Skeletal muscle satellite cell (primary cell): ENCODE results near the gene HLCS.
A peak's percentile ranks its signal among the peaks of the same experiment; 100 is the strongest.

Source experiments
- H3K27me3 ChIP-seq: 2 replicates; pipeline ENCODE4 v1.7.0; 2013; ENCODE audit warnings: low read length; ENCODE audit not compliant: control insufficient read depth, insufficient read depth
- H3K36me3 ChIP-seq: 2 replicates; pipeline ENCODE4 v1.7.0; 2013; ENCODE audit warnings: mild to moderate bottlenecking, control low read depth, low read length; ENCODE audit not compliant: insufficient read depth
- H3K4me1 ChIP-seq: 2 replicates; pipeline ENCODE4 v1.7.0; 2013; ENCODE audit warnings: low read length; ENCODE audit not compliant: control insufficient read depth, insufficient read depth
- H3K4me2 ChIP-seq: 2 replicates; pipeline ENCODE4 v1.7.0; 2013; ENCODE audit warnings: mild to moderate bottlenecking, low read length
- H3K4me3 ChIP-seq: 2 replicates; pipeline ENCODE4 v1.7.0; 2013; ENCODE audit warnings: low read length
- H3K9ac ChIP-seq: 2 replicates; pipeline ENCODE4 v1.7.0; 2013; ENCODE audit warnings: mild to moderate bottlenecking, low read depth, low read length, moderate library complexity
- H3K9me3 ChIP-seq: replicated peaks from 2 replicates; pipeline ENCODE4 v1.7.0; 2013; ENCODE audit warnings: mild to moderate bottlenecking, control low read depth, low read length

Gene HLCS

DNA sequence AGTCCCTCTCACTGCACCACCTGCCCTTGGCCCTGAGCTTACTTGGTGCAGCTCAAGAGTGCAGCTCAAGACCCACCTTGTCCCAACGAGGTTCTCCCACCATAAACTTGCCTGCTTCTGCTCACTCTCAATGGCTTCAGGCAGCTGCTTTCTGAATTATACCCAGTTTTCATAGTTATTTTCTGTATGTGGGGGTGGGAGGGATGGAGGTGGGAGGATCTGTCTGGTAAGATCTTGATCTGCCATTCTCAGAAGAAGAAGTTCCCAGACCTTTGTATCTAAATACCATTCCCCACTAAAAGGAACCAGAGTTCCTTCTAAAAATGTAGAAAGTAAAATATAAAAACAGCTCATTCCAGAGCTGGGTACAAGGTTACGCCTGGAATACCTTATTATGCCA, 156.0 kb downstream of the HLCS start:
- Histone ChIP-seq H3K9ac (no peak overlapping the region), H3K36me3 (no peaks in the 10 kb centered on the region), H3K27me3 (no peaks in the 10 kb centered on the region), H3K4me3 (no peak overlapping the region), H3K9me3 (no peaks in the 10 kb centered on the region), H3K4me1 (peaks cover 9% of the 10 kb centered on the region), H3K4me2 (no peak overlapping the region)

DNA sequence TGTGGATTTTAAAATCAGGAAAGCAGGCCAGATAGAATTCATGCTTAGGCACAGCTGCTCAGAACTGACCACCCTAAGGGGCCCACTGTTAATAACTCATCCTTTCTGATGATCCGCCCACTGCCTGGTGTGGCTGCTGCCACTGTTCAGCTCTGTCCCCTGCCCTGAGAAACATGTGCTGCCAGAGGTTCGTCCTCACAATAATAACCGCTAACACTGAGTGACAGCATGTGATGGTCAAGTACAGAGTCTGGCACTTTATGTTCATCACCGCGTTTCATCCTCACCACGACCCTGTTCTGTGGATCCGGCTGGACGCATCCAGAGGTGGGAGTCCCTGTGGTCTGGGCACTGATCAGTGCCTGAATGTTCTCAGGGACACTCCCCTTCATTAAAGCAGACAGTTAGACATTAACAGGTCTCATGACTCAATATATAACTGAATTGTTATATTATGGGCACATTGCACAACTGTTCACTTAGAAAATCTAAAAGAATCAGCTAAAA, 159.0 kb downstream of the HLCS start:
- Histone ChIP-seq H3K4me3 (no peak overlapping the region), H3K9ac (no peak overlapping the region), H3K4me2 (no peak overlapping the region), H3K4me1 (peaks cover 9% of the 10 kb centered on the region), H3K9me3 (no peaks in the 10 kb centered on the region), H3K36me3 (no peaks in the 10 kb centered on the region), H3K27me3 (no peaks in the 10 kb centered on the region)

DNA sequence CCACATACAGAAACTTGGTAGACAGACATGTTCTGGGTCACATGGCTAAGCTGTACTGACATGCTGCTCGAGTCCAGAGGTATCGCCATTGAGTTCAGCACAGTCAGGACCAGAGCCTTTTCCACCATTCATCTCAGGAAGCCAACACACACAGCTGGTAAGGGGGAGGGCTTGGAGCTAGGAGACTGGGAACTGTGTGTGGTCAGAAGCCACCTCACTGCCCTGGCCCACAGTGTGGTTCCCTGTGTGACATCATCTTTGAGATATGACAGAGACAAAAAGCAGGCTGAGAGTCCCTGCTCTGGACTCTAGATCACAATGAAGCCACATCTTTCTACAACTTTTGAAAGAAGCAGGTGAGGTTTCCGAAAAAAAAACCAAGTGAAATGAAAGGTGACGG, 160.4 kb downstream of the HLCS start:
- H3K4me1 ChIP-seq = peaks cover 9% of the 10 kb centered on the region
- no peaks in the 10 kb centered on the region for H3K27me3 ChIP-seq
- H3K9ac ChIP-seq = no peak overlapping the region
- H3K4me2 ChIP-seq = no peak overlapping the region
- H3K4me3 ChIP-seq = no peak overlapping the region
- no peaks in the 10 kb centered on the region for H3K36me3 ChIP-seq
- no peaks in the 10 kb centered on the region for H3K9me3 ChIP-seq

DNA sequence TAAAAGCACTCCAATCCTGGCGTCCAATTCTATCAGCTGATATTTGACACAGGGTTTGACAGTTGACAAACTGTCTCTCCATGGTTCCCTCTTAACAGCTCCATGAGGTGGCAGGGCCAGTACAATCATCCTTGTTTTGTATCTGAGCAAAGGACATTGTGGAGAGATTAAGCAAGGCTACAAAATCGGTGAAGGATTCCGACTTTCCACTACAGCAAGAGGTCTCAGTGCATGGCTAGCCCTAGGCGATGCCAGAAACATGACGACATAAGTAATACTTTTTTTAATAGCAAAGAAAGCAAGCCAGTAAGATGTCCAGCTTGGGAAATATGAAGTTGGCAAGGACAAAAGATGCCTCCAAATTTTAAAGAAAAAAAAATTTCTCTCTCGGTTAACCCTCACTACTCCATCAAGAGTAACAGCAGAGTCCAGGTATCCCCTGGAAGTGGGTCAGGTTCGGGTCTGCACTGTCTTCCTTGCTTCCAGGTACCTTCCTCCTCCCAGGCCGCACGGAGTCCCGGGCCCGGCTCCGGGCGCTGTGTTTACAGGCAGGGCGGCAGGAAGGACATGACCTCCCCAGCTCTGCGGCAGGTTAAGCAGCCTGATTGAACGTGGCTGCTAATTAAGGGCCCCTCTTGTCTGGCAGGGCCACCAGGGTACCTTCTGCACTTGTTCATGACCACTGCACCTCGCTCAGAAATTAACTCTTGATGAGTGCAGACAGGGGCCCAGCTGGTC, 161.4 kb downstream of the HLCS start:
- H3K4me1 ChIP-seq = peaks cover 9% of the 10 kb centered on the region

DNA sequence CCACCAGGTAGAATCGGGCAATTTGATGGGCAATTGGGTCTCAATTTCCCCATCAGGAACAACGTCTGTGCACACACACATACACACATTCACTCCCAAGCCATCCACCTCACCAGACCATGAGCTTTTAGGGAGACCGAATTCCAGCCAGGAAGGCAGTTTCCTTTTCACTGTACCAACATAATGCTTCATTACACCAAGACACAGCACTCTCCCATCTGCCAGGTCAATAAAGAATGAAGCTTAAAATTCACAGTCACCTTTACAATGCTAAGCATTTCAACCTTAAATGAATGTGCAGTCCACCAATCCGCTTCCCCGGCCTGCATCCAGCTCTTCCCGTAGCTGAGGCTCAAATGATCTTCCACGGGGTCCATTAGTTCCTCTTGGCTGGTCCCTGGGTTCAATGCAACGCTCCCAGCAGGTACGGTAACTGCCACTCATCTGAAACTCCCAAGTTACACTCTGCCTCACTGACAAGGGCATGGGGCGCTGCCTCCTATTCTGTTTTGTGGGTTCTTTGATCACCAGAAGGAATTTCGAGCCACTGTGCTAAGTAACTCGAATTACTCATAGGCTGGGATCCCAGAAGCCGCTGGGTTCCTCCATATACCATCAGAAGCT, 162.5 kb downstream of the HLCS start:
- Histone ChIP-seq H3K4me1 (peaks cover 9% of the 10 kb centered on the region), H3K4me2 (no peak overlapping the region), H3K9me3 (no peaks in the 10 kb centered on the region), H3K27me3 (no peaks in the 10 kb centered on the region), H3K36me3 (no peaks in the 10 kb centered on the region), H3K9ac (no peak overlapping the region), H3K4me3 (no peak overlapping the region)

More for the DNA sequence above, 161.4 kb downstream of the HLCS start:
- H3K9ac ChIP-seq = no peak overlapping the region
- H3K4me2 ChIP-seq = no peak overlapping the region
- no peak overlapping the region for H3K4me3 ChIP-seq
- H3K9me3 ChIP-seq = no peaks in the 10 kb centered on the region
- H3K27me3 ChIP-seq = no peaks in the 10 kb centered on the region
- H3K36me3 ChIP-seq = no peaks in the 10 kb centered on the region

DNA sequence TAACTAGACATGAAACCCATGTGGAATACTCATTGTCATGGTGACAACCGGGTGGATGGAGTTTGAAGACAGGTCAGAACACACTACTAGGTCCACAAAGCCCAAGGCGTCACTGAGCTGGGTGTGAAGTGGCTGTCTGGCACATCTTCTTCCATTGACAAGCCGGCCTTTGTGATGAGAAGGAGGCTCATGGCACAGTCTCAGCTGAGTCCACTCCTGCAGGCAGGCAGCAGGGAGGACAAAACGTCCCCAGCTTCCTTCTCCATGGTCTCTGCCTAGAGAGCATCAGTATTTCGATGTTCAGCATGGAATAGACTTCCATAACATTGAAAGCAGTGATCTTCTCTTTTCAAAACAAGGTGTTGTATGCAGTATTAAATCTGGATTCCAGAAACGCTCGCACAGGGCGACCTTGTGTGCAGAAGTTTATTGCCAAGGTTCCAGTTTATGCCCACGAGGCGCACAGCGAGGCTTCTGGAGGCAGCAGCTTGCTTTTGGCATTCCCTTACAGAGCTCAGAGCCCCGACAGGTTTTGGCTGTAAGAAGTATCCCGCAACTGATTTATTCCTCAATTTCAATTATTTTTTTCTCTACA, 163.3 kb downstream of the HLCS start:
- no peaks in the 10 kb centered on the region for H3K27me3 ChIP-seq
- no peak overlapping the region for H3K9ac ChIP-seq
- H3K9me3 ChIP-seq = no peaks in the 10 kb centered on the region
- no peak overlapping the region for H3K4me3 ChIP-seq
- H3K4me2 ChIP-seq = no peak overlapping the region
- H3K4me1 ChIP-seq = peaks cover 9% of the 10 kb centered on the region
- no peaks in the 10 kb centered on the region for H3K36me3 ChIP-seq

DNA sequence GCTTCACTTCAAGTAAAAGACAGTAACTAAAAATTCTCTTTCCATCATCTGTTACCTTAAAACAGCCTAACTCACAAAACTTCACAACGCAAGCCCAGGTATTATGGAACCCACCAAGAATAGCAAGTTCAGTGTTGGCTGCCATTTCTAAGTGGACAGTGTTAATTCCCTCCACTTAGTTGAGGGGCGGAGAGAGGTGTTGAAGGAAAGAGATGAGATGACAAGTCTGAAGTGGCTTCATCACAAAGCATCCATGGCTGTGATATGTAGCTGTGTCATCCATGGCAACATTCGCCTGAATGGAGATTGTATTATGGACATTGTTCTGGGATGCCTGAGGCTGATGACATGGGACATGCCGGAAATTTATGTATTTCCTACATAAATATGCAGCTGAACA, 165.7 kb downstream of the HLCS start:
- peaks cover 6% of the 10 kb centered on the region for H3K9me3 ChIP-seq
- H3K27me3 ChIP-seq = no peaks in the 10 kb centered on the region
- H3K36me3 ChIP-seq = no peaks in the 10 kb centered on the region
- no peak overlapping the region for H3K4me3 ChIP-seq
- no peak overlapping the region for H3K9ac ChIP-seq
- no peak overlapping the region for H3K4me2 ChIP-seq
- no peaks in the 10 kb centered on the region for H3K4me1 ChIP-seq

DNA sequence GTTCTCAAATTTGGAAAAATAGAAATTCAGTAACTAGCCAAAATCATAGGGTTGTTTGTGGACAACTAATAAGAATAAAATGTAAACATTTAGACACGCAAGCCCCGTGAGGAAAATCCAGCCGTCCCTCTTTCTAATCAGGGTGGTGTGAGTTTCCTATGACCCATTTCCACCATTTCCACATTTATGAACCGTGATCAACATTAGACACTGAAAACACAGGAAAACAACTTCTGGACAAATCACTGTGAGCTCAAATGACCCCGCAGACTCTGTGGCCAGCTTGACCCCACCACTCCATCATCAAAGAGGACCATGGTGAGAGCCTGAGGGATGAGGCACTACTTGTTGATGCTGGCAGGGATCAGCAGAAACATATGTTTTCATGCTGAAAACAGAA, 166.6 kb downstream of the HLCS start:
- no peaks in the 10 kb centered on the region for H3K36me3 ChIP-seq
- H3K4me2 ChIP-seq = no peak overlapping the region
- peaks cover 6% of the 10 kb centered on the region for H3K9me3 ChIP-seq
- H3K4me1 ChIP-seq = no peaks in the 10 kb centered on the region
- H3K9ac ChIP-seq = no peak overlapping the region
- H3K27me3 ChIP-seq = no peaks in the 10 kb centered on the region
- H3K4me3 ChIP-seq = no peak overlapping the region

DNA sequence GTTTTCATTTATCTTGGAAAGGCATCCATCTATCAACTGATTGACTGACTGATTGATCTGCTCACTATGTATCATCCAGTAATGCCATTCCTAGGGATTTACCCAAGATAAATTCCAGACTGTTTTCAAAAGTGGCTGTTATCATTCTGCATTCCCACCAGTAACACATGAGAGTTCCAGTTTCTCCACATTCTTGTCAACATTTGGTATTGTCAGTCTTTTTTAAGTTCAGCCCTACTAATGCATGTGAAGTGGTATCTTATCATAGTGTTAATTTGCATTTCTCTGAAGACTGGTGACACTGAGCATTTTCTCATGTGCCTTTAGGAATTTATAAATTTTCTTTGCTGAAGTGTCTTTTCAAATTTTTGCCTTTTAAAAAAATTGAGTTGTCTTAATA, 168.0 kb downstream of the HLCS start:
- Histone ChIP-seq H3K9ac (no peak overlapping the region), H3K4me1 (no peaks in the 10 kb centered on the region), H3K9me3 (peaks cover 6% of the 10 kb centered on the region), H3K4me2 (no peak overlapping the region), H3K36me3 (no peaks in the 10 kb centered on the region), H3K27me3 (no peaks in the 10 kb centered on the region), H3K4me3 (no peak overlapping the region)

DNA sequence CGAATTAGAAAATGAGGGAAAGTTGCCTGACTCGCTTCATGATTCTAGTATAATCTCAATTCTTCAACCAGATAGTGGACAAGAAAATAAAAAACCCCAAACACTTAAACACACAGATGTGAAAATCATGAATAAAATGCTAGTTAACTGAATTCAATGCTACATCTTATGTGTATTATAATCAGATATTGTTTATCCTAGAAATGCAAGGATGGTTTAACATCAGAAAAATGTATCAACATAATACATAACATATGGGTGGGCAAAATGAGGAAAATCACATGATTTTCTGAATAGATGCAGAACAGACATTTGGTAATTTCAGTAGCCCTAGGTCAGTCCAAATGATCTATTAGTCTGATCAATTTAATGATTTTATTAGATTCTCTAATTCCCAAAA, 170.4 kb downstream of the HLCS start:
- peaks cover 6% of the 10 kb centered on the region for H3K4me1 ChIP-seq
- H3K4me2 ChIP-seq = no peak overlapping the region
- H3K4me3 ChIP-seq = no peak overlapping the region
- peaks cover 6% of the 10 kb centered on the region for H3K9me3 ChIP-seq
- no peak overlapping the region for H3K9ac ChIP-seq
- no peaks in the 10 kb centered on the region for H3K27me3 ChIP-seq
- no peaks in the 10 kb centered on the region for H3K36me3 ChIP-seq

DNA sequence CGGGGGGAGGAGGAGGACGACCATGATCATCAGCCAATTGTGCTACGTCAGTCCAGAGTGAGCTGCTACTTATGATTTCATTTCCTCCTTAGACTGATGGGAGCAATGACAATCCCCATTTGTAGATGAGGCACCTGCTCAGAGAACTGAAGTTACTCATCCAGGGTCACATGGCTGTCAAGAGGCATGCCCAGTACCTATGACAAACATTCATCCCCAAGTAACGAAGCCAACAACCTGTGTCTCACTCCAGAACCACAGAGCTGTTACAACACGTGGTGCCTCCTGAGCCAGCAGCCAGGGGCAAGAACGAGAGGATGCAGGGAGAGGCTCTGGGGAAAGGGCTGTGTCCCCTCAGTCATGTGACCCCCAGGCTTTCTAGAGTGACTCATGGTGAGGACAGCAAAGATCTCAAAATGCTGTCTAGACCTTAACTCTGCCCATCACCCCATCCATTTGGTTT, 173.9 kb downstream of the HLCS start:
- Histone ChIP-seq H3K4me3 (no peak overlapping the region), H3K4me1 (peaks cover 12% of the 10 kb centered on the region), H3K9ac (no peak overlapping the region), H3K27me3 (no peaks in the 10 kb centered on the region), H3K4me2 (peak overlapping the region; percentile 11), H3K9me3 (peaks cover 6% of the 10 kb centered on the region), H3K36me3 (no peaks in the 10 kb centered on the region)
